DND-41 (cell line): ENCODE data around the gene PTPRD.

Experiments used
- EZH2 ChIP-seq: IDR thresholded peaks from 3 replicates; pipeline ENCODE4 v1.6.1; 2012; ENCODE audit warnings: borderline replicate concordance, low read depth, mild to moderate bottlenecking, moderate library complexity, low read length, inconsistent platforms; ENCODE audit not compliant: severe bottlenecking
- TF ChIP-seq, protein P1 (sequence below): IDR thresholded peaks from 2 replicates; pipeline ENCODE4 v1.5.1; 2012; ENCODE audit warnings: borderline replicate concordance, low read length, moderate library complexity, mild to moderate bottlenecking; ENCODE audit not compliant: poor library complexity, severe bottlenecking; ENCODE audit errors: extremely low read depth

DNA sequence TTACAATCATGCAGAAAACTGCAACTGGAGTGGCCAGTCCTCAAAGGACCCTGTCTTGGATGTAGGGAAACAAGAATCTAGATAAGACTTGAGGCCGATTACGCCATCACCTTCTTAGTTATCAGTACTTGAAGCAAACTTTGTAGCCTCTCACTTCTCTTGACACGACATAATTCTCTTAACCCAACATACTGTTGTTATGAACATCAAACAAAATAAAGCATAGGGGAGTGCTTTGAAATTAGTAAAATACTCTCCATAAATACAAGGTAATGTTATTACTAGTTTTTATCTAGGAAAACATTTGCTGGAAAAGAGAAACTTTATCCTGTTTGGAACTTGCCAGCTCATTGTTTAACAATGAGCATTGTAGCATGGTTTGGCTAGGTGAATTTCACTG lies 2238.3 kb downstream of the PTPRD start:
- TF ChIP-seq, protein P1, sequence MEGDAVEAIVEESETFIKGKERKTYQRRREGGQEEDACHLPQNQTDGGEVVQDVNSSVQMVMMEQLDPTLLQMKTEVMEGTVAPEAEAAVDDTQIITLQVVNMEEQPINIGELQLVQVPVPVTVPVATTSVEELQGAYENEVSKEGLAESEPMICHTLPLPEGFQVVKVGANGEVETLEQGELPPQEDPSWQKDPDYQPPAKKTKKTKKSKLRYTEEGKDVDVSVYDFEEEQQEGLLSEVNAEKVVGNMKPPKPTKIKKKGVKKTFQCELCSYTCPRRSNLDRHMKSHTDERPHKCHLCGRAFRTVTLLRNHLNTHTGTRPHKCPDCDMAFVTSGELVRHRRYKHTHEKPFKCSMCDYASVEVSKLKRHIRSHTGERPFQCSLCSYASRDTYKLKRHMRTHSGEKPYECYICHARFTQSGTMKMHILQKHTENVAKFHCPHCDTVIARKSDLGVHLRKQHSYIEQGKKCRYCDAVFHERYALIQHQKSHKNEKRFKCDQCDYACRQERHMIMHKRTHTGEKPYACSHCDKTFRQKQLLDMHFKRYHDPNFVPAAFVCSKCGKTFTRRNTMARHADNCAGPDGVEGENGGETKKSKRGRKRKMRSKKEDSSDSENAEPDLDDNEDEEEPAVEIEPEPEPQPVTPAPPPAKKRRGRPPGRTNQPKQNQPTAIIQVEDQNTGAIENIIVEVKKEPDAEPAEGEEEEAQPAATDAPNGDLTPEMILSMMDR, result no peak
- TF ChIP-seq EZH2, result no peak
